Heart right ventricle (tissue), 16 donors: ENCODE results near the gene ST6GALNAC3. TPM values are rescaled to one million over a fixed set of nuclear protein-coding genes. Genes with fewer than 3 reads are reported as not detected.

Experiments used
- ATAC-seq, 8 donors: fragments of 200-7000 bp; cut with Tn5 transposase; one replicate each; pipeline ENCODE4 v1.9.1; 2020; ENCODE audit warnings: mild to moderate bottlenecking in 8 of 8, moderate library complexity in 8 of 8, moderate number of reproducible peaks in 1 of 8
- DNase-seq, 2 donors: peaks; one replicate each; pipeline ENCODE4 v3.0.0-alpha.2; 2020
- H3K27ac ChIP-seq, 10 donors: fragments of 200-600 bp; sonication (generic) in 2 of 10; one replicate each; pipeline versions ENCODE4 v1.5.0 to v1.8.0; 2020 to 2022; ENCODE audit warnings: mild to moderate bottlenecking in 3 of 10
- H3K27me3 ChIP-seq, 7 donors: fragments of 200-600 bp; one replicate each; pipeline ENCODE4 v1.8.0; 2021 to 2022; ENCODE audit warnings: mild to moderate bottlenecking in 2 of 7
- H3K36me3 ChIP-seq, 9 donors: fragments of 200-600 bp; sonication (generic) in 1 of 9; one replicate each; pipeline versions ENCODE4 v1.5.0 to v1.8.0; 2020 to 2022; ENCODE audit warnings: mild to moderate bottlenecking in 2 of 9
- H3K4me1 ChIP-seq, 9 donors: fragments of 200-600 bp; sonication (generic) in 1 of 9; one replicate each; pipeline versions ENCODE4 v1.5.0 to v1.8.0; 2020 to 2022; ENCODE audit warnings: mild to moderate bottlenecking in 4 of 9
- H3K4me3 ChIP-seq, 10 donors: fragments of 200-600 bp; sonication (generic) in 2 of 10; one replicate each; pipeline versions ENCODE4 v1.5.0 to v1.8.0; 2020 to 2022; ENCODE audit warnings: mild to moderate bottlenecking in 7 of 10, moderate library complexity in 2 of 10
- H3K9me3 ChIP-seq, 11 donors: fragments of 200-600 bp in 10 of 11; sonication (generic) in 2 of 11; one replicate each; pipeline versions ENCODE4 v1.5.0 to v1.8.0; 2013 to 2022; ENCODE audit warnings: mild to moderate bottlenecking in 2 of 11, control low read depth in 1 of 11, moderate library complexity in 1 of 11
- CTCF ChIP-seq, 9 donors: fragments of 200-600 bp; sonication (generic) in 2 of 9; IDR thresholded peaks; one replicate each; pipeline versions ENCODE4 v1.5.0 to v1.8.0; 2021 to 2022; ENCODE audit warnings: antibody characterized with exemption in 9 of 9, mild to moderate bottlenecking in 5 of 9, moderate library complexity in 1 of 9
- WGBS, 2 donors: extraction: QIAGEN DNeasy Blood & Tissue Kit; methylation state at CpG; one replicate each; pipeline ENCODE4 v1.1.7; 2013; ENCODE audit warnings: inconsistent platforms in 1 of 2; 5-methylcytosine and 5-hydroxymethylcytosine counted together
- intact Hi-C, 10 donors: fragments of 100-400 bp; cut with DNase I; formaldehyde crosslinking; loops; one replicate each; pipeline versions ENCODE4 v1.11.1 to v1.14.2; 2022
- polyA plus RNA-seq, 2 donors: library from polyadenylated mRNA; stranded (reverse); fragments of 200-250 nt; gene quantifications; one replicate each; pipeline ENCODE4 v1.2.3, GENCODE V29; 2013
- total RNA-seq, 10 donors: library from RNA; stranded (reverse); fragmentation: NEBNext Ultra II Directional in 3 of 10; extraction: Animal tissue kit (Norgen Biotek cat#: 25700) in 3 of 10; gene quantifications; one replicate each; pipeline versions ENCODE4 v1.2.1 to v1.2.4, GENCODE V29; 2021 to 2023
- donor health status: Arrhythmogenic right ventricular cardiomyopathy.
- donor health status: ischemic (EF 13 %, LVEDD 7.1; RV severe dilation, severe dysfunction).
- donor health status: healthy with polysubstance abuse.
- donor health status: DM: no; HTN: yes; CAD: no.
- donor health status: DM: no; HTN: no; CAD: no.
- donor health status: ischemic (EF 25% LVEDD 6.9; RV normal size, moderate dysfunction).
- donor health status: ischemic (EF 25% LVEDD 5.7; RV mildly dilated, moderate dysfunction).
- donor health status: healthy.
- donor health status: DM: yes; HTN: yes; CAD: no.
- donor health status: Ischemic cardiomyopathy.
- donor health status: ischemic (EF 35%, LVEDD 5.7; RV mildly dilated, moderate dysfunction).
- donor health status: nonischemic (EF 11% LVEDD 7.7; RV severe dilation, severe dysfunction).
- donor health status: DM: yes; HTN: yes; CAD: no.
- donor health status: PGD.
- donor health status: ischemic (EF 29% LVEDD 5.4; RV normal size, mild dysfunction).
- donor health status: nonischemic (EF 23%, LVEDD 6.1; RV moderate dilation, normal function).

ST6GALNAC3 gene
- total and polyA plus RNA-seq, 12 donors, result 2.8 to 10.3 (median 4.8) TPM

GRCh38 chr1:76153841-76154205, 79.3 kb downstream of the ST6GALNAC3 start:
- DNase-seq, result no peak
- peak overlapping the region in 3 of 10 donors; percentile 49 to 67 (median 55) for H3K27ac ChIP-seq

GRCh38 chr1:76154206-76154956, 79.8 kb downstream of the ST6GALNAC3 start:
- Histone ChIP-seq H3K4me1 (peaks cover 0 to 23% (median 12%) of the 10 kb centered on the region in 9 donors), H3K4me3 (peak overlapping the region in 8 of 10 donors; percentile 6 to 54 (median 43)), H3K27ac (peak overlapping the region in 8 of 10 donors; percentile 10 to 83 (median 52)), H3K27me3 (no peaks in the 10 kb centered on the region), H3K9me3 (no peaks in the 10 kb centered on the region), H3K36me3 (no peaks in the 10 kb centered on the region)
- peak; percentile 89 to 96 (median 93) for ATAC-seq
- WGBS, 2 donors, result 14 to 19% methylated on average over 17 of the region's 17 CpGs
- peak; percentile 71 for DNase-seq
- peak; percentile 88 to 98 (median 93) for TF ChIP-seq CTCF (IDR thresholded peaks at IDR 0.05)
- intact Hi-C loops, result loop anchor here in 7 of 10 donors (2.0 to 10.0 kb wide), 7 partner anchors 117 to 988 kb away; no protein-coding TSS in a partner anchor

More at GRCh38 chr1:76153841-76154205, 79.3 kb downstream of the ST6GALNAC3 start:
- Histone ChIP-seq H3K4me1 (peaks cover 0 to 28% (median 12%) of the 10 kb centered on the region in 9 donors), H3K27me3 (no peaks in the 10 kb centered on the region), H3K36me3 (no peaks in the 10 kb centered on the region), H3K9me3 (no peaks in the 10 kb centered on the region), H3K4me3 (peak overlapping the region in 1 of 10 donors; percentile 48)
- WGBS, 2 donors, result 69 to 72% methylated on average over 8 of the region's 8 CpGs
- TF ChIP-seq CTCF (IDR thresholded peaks at IDR 0.05), result no peak
- peak in 1 of 8 donors; percentile 6 for ATAC-seq
- intact Hi-C loops, result loop anchor here in 7 of 10 donors (2.0 to 10.0 kb wide), 7 partner anchors 117 to 988 kb away; no protein-coding TSS in a partner anchor

GRCh38 chr1:76156987-76157386, 82.4 kb downstream of the ST6GALNAC3 start:
- peaks cover 0 to 12% (median 10%) of the 10 kb centered on the region in 9 donors for H3K4me1 ChIP-seq
- no peaks in the 10 kb centered on the region for H3K9me3 ChIP-seq
- intact Hi-C loops, result loop anchor here in 5 of 10 donors (5.0 to 10.0 kb wide), 3 partner anchors 162 to 985 kb away; no protein-coding TSS in a partner anchor
- ATAC-seq, result no peak
- no peaks in the 10 kb centered on the region for H3K27me3 ChIP-seq
- WGBS, 2 donors, result 86 to 89% methylated on average over 4 of the region's 4 CpGs
- no peaks in the 10 kb centered on the region for H3K36me3 ChIP-seq
- no peak overlapping the region for H3K27ac ChIP-seq
- no peak for DNase-seq
- no peak for TF ChIP-seq CTCF (IDR thresholded peaks at IDR 0.05)
- no peak overlapping the region for H3K4me3 ChIP-seq

GRCh38 chr1:76158126-76158525, 83.6 kb downstream of the ST6GALNAC3 start:
- intact Hi-C loops, result loop anchor here in 5 of 10 donors (5.0 to 10.0 kb wide), 3 partner anchors 163 to 984 kb away; no protein-coding TSS in a partner anchor
- ATAC-seq, result no peak
- Histone ChIP-seq H3K4me3 (no peak overlapping the region), H3K27ac (no peak overlapping the region), H3K36me3 (no peaks in the 10 kb centered on the region), H3K27me3 (no peaks in the 10 kb centered on the region), H3K9me3 (no peaks in the 10 kb centered on the region), H3K4me1 (peaks cover 0 to 12% (median 10%) of the 10 kb centered on the region in 9 donors)
- 94% methylated on average over 4 of the region's 4 CpGs for WGBS, 2 donors
- DNase-seq, result no peak
- no peak for TF ChIP-seq CTCF (IDR thresholded peaks at IDR 0.05)
